Liver (tissue), 9 donors: ENCODE results near the gene CSNK1E. TPM values are rescaled to one million over a fixed set of nuclear protein-coding genes. Genes with fewer than 3 reads are reported as not detected.
"Not testable (repeated sequence)": the region's sequence is repeated elsewhere in the genome, so short reads cannot be mapped to it uniquely, and the experiment has no call there.

ENCODE experiments used
- DNase-seq: peaks from one replicate; pipeline ENCODE4 v3.0.0-alpha.2; 2017; ENCODE audit warnings: low spot score
- H3K27ac ChIP-seq, 2 donors: one replicate each; pipeline ENCODE4 v1.7.0; 2013; ENCODE audit warnings: inconsistent platforms in 2 of 2, low read length in 2 of 2, control low read depth in 1 of 2, low read depth in 1 of 2, mild to moderate bottlenecking in 1 of 2
- H3K27me3 ChIP-seq, 4 donors: one replicate each; pipeline versions ENCODE4 v1.6.1 to v1.7.0; 2013; ENCODE audit warnings: low read length in 3 of 4, inconsistent platforms in 1 of 4, mild to moderate bottlenecking in 1 of 4, moderate library complexity in 1 of 4; ENCODE audit not compliant: control insufficient read depth in 4 of 4, insufficient read depth in 4 of 4
- H3K36me3 ChIP-seq, 4 donors: one replicate each; pipeline versions ENCODE4 v1.6.1 to v1.7.0; 2013; ENCODE audit warnings: low read length in 3 of 4, mild to moderate bottlenecking in 3 of 4, low read depth in 1 of 4, moderate library complexity in 1 of 4; ENCODE audit not compliant: control insufficient read depth in 4 of 4, insufficient read depth in 3 of 4
- H3K4me1 ChIP-seq, 4 donors: one replicate each; pipeline versions ENCODE4 v1.6.1 to v1.7.0; 2013; ENCODE audit warnings: low read length in 3 of 4, mild to moderate bottlenecking in 3 of 4, moderate library complexity in 1 of 4; ENCODE audit not compliant: control insufficient read depth in 4 of 4, insufficient read depth in 4 of 4
- H3K4me3 ChIP-seq, 3 donors: one replicate each; pipeline versions ENCODE4 v1.6.1 to v1.7.0; 2013; ENCODE audit warnings: low read length in 3 of 3, control low read depth in 1 of 3, low read depth in 1 of 3, mild to moderate bottlenecking in 1 of 3
- H3K9ac ChIP-seq, 2 donors: one replicate each; pipeline ENCODE4 v1.7.0; 2013; ENCODE audit warnings: low read length in 2 of 2, mild to moderate bottlenecking in 2 of 2, moderate library complexity in 2 of 2, control low read depth in 1 of 2, low read depth in 1 of 2
- H3K9me3 ChIP-seq, 4 donors: one replicate each; pipeline versions ENCODE4 v1.6.1 to v1.7.0; 2013; ENCODE audit warnings: low read length in 3 of 4; ENCODE audit not compliant: control insufficient read depth in 4 of 4
- HNF4A ChIP-seq, 2 donors: conservative IDR thresholded peaks; 2 replicates each; pipeline ENCODE4 v1.6.1; 2016; ENCODE audit warnings: antibody characterized with exemption in 2 of 2, mild to moderate bottlenecking in 2 of 2
- MAX ChIP-seq: IDR thresholded peaks from 2 replicates; pipeline ENCODE4 v1.6.1; 2016; ENCODE audit warnings: antibody characterized with exemption
- NR2F2 ChIP-seq: IDR thresholded peaks from 2 replicates; pipeline ENCODE4 v1.6.1; 2016; ENCODE audit warnings: antibody characterized with exemption
- RAD21 ChIP-seq, 2 donors: IDR thresholded peaks; 2 replicates each; pipeline ENCODE4 v1.6.1; 2016; ENCODE audit warnings: antibody characterized with exemption in 2 of 2, mild to moderate bottlenecking in 2 of 2
- REST ChIP-seq: IDR thresholded peaks from 2 replicates; pipeline ENCODE4 v1.6.1; 2016; ENCODE audit warnings: antibody characterized with exemption, mild to moderate bottlenecking
- RXRA ChIP-seq, 2 donors: IDR thresholded peaks; 2 replicates each; pipeline ENCODE4 v1.6.1; 2017 to 2018; ENCODE audit warnings: antibody characterized with exemption in 2 of 2, mild to moderate bottlenecking in 1 of 2
- WGBS: extraction: QIAGEN DNeasy Blood & Tissue Kit; methylation state at CpG from one replicate; pipeline ENCODE4 v1.1.7; 2013; 5-methylcytosine and 5-hydroxymethylcytosine counted together
- polyA plus RNA-seq, 2 donors: library from polyadenylated mRNA; stranded (reverse) in 1 of 2; unstranded in 1 of 2; fragments of 200-250 nt in 1 of 2; fragments of >200 nt in 1 of 2; fragmentation: Nextera tagmentation in 1 of 2; extraction: Ambion mirVana in 1 of 2; gene quantifications; one replicate each; pipeline versions ENCODE4 v1.2.1 to v1.2.3, GENCODE V29; 2013 to 2015
- total RNA-seq, 2 donors: library from RNA; depleted of rRNA; stranded (reverse); fragments of >200 nt; gene quantifications; one replicate each; pipeline ENCODE4 v1.2.3, GENCODE V29; 2014
- donor health status: healthy.
- donor health status: healthy.
- donor health status: healthy.
- donor health status: healthy.
- donor health status: healthy.

CSNK1E gene
- 10 to 100 TPM; 11.4 to 27.4 TPM for total RNA-seq
- polyA plus RNA-seq, result 10 to 100 TPM in 1 of 2 donors, 1 to 10 TPM in 1; 8.4 to 16.0 TPM

GRCh38 chr22:38317122-38317994 lies at the start of gene CSNK1E:
Gene CSNK1E, minus strand, starts transcription at chr22:38317433. Its CDS starts 3,276 bp downstream, at chr22:38314157.
- peak within 1 kb of the TSS; percentile 53 to 63 for H3K9ac ChIP-seq
- DNase-seq, result peak; percentile 73
- WGBS, result 7% methylated on average over 95 of the region's 98 CpGs
- H3K27ac ChIP-seq, result peak within 1 kb of the TSS; percentile 92 to 94
- H3K4me1 ChIP-seq, result peaks cover 0 to 6% (median 2%) of the 10 kb centered on the region in 4 donors
- TF ChIP-seq HNF4A (conservative IDR thresholded peaks at IDR 0.05) (no peak), MAX (no peak), RXRA (IDR thresholded peaks at IDR 0.05) (no peak), RAD21 (IDR thresholded peaks at IDR 0.05) (no peak), NR2F2 (no peak), REST (no peak)
- no peaks in the 10 kb centered on the region for H3K27me3 ChIP-seq
- peaks cover 0 to 2% (median 1%) of the 10 kb centered on the region in 4 donors for H3K36me3 ChIP-seq
- H3K9me3 ChIP-seq, result no peaks in the 10 kb centered on the region
- peak within 1 kb of the TSS; percentile 15 to 80 (median 44) for H3K4me3 ChIP-seq

- H3K4me1 ChIP-seq, H3K9ac ChIP-seq, H3K27ac ChIP-seq, H3K9me3 ChIP-seq, H3K4me3 ChIP-seq, DNase-seq, H3K36me3 ChIP-seq, H3K27me3 ChIP-seq: not testable (repeated sequence)
- over 99% methylated on average over 2 of the region's 3 CpGs for WGBS
Measured at GRCh38 chr22:38365829-38366228, 48.6 kb upstream of the CSNK1E start.

GRCh38 chr22:38365174-38365573 lies 47.9 kb upstream of the CSNK1E start:
- H3K9ac ChIP-seq, H3K36me3 ChIP-seq, H3K9me3 ChIP-seq, H3K4me3 ChIP-seq, DNase-seq, H3K4me1 ChIP-seq, H3K27ac ChIP-seq, H3K27me3 ChIP-seq: not testable (repeated sequence)
- WGBS, result 96% methylated on average over 3 of the region's 3 CpGs

- not testable (repeated sequence) for H3K9ac ChIP-seq, H3K27me3 ChIP-seq, H3K9me3 ChIP-seq, H3K27ac ChIP-seq, H3K36me3 ChIP-seq, H3K4me1 ChIP-seq, H3K4me3 ChIP-seq, DNase-seq
- WGBS, result 92% methylated on average over 2 of the region's 2 CpGs
Measured at GRCh38 chr22:38360560-38360959, 43.3 kb upstream of the CSNK1E start.

- not testable (repeated sequence) for H3K9me3 ChIP-seq, H3K9ac ChIP-seq, H3K4me1 ChIP-seq, H3K4me3 ChIP-seq, DNase-seq, H3K27me3 ChIP-seq, H3K36me3 ChIP-seq, H3K27ac ChIP-seq
- WGBS, result 100% methylated on average over 1 of the region's 1 CpG
Measured at GRCh38 chr22:38359817-38360216, 42.6 kb upstream of the CSNK1E start.

GRCh38 chr22:38357971-38358370 lies 40.7 kb upstream of the CSNK1E start:
- 87% methylated on average over 10 of the region's 10 CpGs for WGBS
- not testable (repeated sequence) for H3K36me3 ChIP-seq, H3K4me1 ChIP-seq, H3K27me3 ChIP-seq, H3K9me3 ChIP-seq, H3K4me3 ChIP-seq, H3K27ac ChIP-seq, H3K9ac ChIP-seq, DNase-seq
